ENCODE measurements around the gene PROB1. TPM values are rescaled to one million over a fixed set of nuclear protein-coding genes. Genes with fewer than 3 reads are reported as not detected.

The PROB1 gene
- total RNA-seq, 1 donor from 2014 or later, result 2.2 TPM

DNA sequence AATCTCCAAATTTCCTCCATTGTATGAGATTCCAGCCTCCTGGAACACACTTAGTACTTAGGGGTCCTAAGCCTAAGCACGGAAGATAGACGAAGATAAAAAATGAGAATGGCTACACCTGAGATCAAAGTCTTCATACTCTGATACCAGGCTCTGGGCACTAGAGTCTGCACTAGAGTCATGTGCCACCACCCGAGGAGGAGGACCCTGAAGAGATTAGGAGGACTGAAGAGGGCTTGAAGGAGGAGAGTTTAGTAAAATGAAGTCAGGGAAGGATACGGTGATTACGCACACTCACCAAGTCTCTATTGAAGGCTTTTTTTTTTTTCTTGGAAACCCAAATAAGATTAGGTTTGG is 9.6 kb upstream of the PROB1 start:
- DNase-seq (ENCODE audit: low read depth, low spot score), result no peak
- Mint-ChIP-seq H3K36me3 (ENCODE audit: low read depth) (no peaks in the 10 kb centered on the region), H3K4me3 (peak overlapping the region; percentile 95), H3K4me1 (peaks cover 23% of the 10 kb centered on the region), H3K27me3 (ENCODE audit: low read depth) (no peaks in the 10 kb centered on the region), H3K9me3 (no peaks in the 10 kb centered on the region), H3K27ac (ENCODE audit: unreplicated experiment) (peak overlapping the region; percentile 100)
- TF ChIP-seq, protein P1, sequence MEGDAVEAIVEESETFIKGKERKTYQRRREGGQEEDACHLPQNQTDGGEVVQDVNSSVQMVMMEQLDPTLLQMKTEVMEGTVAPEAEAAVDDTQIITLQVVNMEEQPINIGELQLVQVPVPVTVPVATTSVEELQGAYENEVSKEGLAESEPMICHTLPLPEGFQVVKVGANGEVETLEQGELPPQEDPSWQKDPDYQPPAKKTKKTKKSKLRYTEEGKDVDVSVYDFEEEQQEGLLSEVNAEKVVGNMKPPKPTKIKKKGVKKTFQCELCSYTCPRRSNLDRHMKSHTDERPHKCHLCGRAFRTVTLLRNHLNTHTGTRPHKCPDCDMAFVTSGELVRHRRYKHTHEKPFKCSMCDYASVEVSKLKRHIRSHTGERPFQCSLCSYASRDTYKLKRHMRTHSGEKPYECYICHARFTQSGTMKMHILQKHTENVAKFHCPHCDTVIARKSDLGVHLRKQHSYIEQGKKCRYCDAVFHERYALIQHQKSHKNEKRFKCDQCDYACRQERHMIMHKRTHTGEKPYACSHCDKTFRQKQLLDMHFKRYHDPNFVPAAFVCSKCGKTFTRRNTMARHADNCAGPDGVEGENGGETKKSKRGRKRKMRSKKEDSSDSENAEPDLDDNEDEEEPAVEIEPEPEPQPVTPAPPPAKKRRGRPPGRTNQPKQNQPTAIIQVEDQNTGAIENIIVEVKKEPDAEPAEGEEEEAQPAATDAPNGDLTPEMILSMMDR (conservative IDR thresholded peaks at IDR 0.05), result no peak

DNA sequence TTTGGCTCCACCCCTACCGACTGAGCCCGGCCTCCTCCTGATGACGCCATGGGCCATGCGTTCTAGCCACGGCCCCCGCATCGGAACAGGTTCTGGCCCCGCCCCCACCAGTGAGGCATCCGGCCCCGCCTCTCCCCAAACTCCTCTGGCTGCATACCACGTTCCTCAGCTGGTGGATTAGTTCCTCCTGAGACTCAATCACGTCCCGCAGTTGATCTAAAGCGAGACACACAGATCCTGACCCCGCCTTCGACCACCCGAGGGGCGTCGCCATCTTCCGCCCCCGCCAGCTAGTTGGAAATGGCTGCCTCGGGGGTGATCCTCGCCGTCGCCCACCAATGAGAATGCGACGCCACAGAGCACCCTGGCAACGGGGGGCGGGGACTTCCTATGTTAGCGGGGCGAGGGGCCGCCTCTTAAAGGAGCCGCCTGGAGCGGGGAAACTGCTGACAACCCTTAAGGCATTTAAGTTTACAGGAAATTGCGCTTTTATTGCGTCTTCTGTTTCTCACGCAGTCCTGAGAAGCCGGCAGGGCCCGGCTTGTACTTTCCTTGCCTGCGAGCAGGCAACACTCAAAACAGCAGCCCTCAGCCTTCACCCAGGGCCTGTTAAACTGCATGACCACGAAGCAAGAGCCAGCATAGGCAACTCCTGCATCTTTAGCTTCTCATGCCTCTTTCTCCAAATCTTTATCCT is 9.0 kb upstream of the PROB1 start, which contains the start of gene SPATA24:
Gene SPATA24 (minus strand): TSS at position 303 of the 697 bp plus-strand sequence. CDS start 29 bp downstream, at position 274.
- Mint-ChIP-seq H3K27me3 (ENCODE audit: low read depth) (no peaks in the 10 kb centered on the region), H3K9me3 (no peaks in the 10 kb centered on the region), H3K4me3 (peak within 1 kb of the TSS; percentile 95), H3K36me3 (ENCODE audit: low read depth) (no peaks in the 10 kb centered on the region), H3K4me1 (peaks cover 23% of the 10 kb centered on the region), H3K27ac (ENCODE audit: unreplicated experiment) (peak within 1 kb of the TSS; percentile 100)
- TF ChIP-seq, protein P1 (conservative IDR thresholded peaks at IDR 0.05), result no peak
- DNase-seq (ENCODE audit: low read depth, low spot score), result peak; percentile 96

DNA sequence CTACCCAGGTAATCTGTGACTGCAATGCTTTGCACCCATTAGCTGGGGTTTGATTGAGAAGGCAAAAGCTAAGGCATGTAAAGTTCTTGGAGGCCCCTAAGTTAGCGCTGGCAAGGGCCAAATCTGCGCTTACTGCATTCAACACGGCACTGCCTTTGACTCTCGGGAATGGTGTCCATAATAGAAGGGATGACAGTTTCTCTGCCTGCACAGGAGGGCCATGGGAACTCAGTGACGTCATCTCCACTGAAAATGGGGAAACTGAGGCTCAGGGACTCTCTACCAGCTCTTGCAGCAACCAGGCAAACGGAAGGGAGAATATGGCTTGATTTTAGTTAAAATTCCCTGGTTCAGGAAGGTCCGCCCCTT is 8.5 kb upstream of the PROB1 start:
- Mint-ChIP-seq H3K36me3 (ENCODE audit: low read depth) (no peaks in the 10 kb centered on the region), H3K27ac (ENCODE audit: unreplicated experiment) (peak overlapping the region; percentile 100), H3K27me3 (ENCODE audit: low read depth) (no peaks in the 10 kb centered on the region), H3K4me1 (peaks cover 23% of the 10 kb centered on the region), H3K4me3 (peak overlapping the region; percentile 95), H3K9me3 (no peaks in the 10 kb centered on the region)
- no peak for DNase-seq (ENCODE audit: low read depth, low spot score)
- TF ChIP-seq, protein P1 (conservative IDR thresholded peaks at IDR 0.05), result no peak

DNA sequence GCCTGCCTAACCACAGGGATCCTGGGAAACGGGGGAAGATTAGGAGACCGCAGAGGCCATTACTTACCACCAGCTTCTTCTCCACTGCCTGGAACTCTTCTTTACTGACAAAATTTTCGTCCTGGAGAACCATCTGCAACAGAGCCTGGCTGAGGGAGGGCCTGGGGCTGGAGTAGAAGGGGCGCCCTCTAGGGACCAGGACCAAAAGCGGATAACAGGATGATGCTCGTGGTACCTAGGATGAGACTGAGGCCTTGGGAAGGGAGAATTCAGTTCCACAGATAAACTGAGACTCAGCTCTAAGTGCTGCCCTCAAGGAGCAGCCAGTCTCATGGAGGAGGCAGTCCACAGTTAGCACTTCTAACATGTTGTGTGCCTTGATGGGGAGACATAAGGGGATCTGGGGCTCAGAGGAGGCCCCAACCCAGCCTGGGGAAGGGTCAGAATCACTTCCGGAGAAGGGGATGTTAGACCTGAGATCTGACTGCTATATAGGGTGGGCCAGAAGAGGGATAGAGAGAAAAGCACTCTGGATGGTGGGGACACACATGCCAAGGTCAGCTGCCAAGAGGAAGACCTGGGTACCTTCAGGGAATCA is 7.8 kb upstream of the PROB1 start:
- Mint-ChIP-seq H3K27ac (ENCODE audit: unreplicated experiment) (no peak overlapping the region), H3K4me1 (peaks cover 23% of the 10 kb centered on the region), H3K27me3 (ENCODE audit: low read depth) (no peaks in the 10 kb centered on the region), H3K4me3 (peak overlapping the region; percentile 95), H3K36me3 (ENCODE audit: low read depth) (no peaks in the 10 kb centered on the region), H3K9me3 (no peaks in the 10 kb centered on the region)
- TF ChIP-seq, protein P1 (conservative IDR thresholded peaks at IDR 0.05), result peak; percentile 48
- no peak for DNase-seq (ENCODE audit: low read depth, low spot score)

DNA sequence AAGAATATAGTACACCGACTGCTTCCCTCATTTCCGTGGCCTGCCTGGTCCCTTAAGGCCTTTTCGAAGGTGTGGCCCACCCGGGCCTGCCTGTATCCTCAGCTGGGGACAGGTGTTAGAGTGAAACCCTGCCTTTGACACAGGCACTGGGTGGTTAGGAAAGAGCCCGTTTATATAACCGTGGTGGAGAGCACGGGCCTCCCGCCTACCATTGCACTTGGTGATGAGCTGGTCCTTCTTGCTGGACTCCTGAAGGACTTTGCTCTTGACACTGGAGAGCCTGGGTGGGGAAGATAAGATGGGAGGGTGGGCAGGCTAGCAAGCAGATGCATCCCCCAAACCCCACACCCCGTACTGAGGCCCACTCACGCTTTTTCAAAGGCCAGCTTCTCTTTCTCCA is 6.6 kb upstream of the PROB1 start:
- H3K36me3 Mint-ChIP-seq (ENCODE audit: low read depth), result peaks cover 4% of the 10 kb centered on the region
- H3K4me3 Mint-ChIP-seq, result peak overlapping the region; percentile 54
- TF ChIP-seq, protein P1 (conservative IDR thresholded peaks at IDR 0.05), result no peak
- no peaks in the 10 kb centered on the region for H3K9me3 Mint-ChIP-seq
- no peak for DNase-seq (ENCODE audit: low read depth, low spot score)
- peaks cover 23% of the 10 kb centered on the region for H3K4me1 Mint-ChIP-seq
- peaks cover 6% of the 10 kb centered on the region for H3K27me3 Mint-ChIP-seq (ENCODE audit: low read depth)
- H3K27ac Mint-ChIP-seq (ENCODE audit: unreplicated experiment), result peak overlapping the region; percentile 57
